NCI-H526 (cell line): ENCODE results near the gene BCL6B.
"Not testable (repeated sequence)": the region's sequence is repeated elsewhere in the genome, so short reads cannot be mapped to it uniquely, and the experiment has no call there.

Experiments
- DNase-seq, 2 experiments: peaks; one replicate each; lab custom pipeline; 2025; lab: John Stamatoyannopoulos, UW

The BCL6B gene

GRCh38 chr17:7022781-7023571 lies at the start of gene BCL6B:
Gene BCL6B, plus strand, starts transcription at chr17:7023050. Its CDS starts 622 bp downstream, at chr17:7023672.
- DNase-seq: no peak

GRCh38 chr17:6979440-6979839 lies 43.4 kb upstream of the BCL6B start:
- DNase-seq: not testable (repeated sequence)

- no peak for DNase-seq
Measured at GRCh38 chr17:6981426-6981825, 41.4 kb upstream of the BCL6B start.

GRCh38 chr17:6985266-6985665 lies 37.6 kb upstream of the BCL6B start:
- no peak for DNase-seq

DNA sequence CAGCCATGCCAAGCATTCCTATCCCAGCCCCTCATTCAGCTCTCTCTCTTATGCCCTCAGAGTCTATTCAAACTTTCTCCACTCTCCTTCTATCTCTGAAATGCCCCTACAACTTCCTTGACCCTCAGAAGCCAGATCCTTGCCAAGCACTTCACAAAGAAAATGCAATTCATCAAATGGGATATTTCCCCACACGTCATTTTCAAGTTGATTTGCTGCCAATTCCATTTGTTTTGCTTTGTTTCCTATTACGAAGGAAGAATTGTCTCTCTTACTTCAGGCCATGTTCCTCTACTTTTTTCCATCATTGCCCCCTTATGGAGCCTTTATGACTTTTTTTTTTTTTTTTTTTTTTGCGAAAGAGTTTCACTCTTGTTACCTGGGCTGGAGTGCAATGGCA lies 36.2 kb upstream of the BCL6B start:
- no peak for DNase-seq

GRCh38 chr17:6989779-6990178 lies 33.1 kb upstream of the BCL6B start:
- DNase-seq: no peak

DNA sequence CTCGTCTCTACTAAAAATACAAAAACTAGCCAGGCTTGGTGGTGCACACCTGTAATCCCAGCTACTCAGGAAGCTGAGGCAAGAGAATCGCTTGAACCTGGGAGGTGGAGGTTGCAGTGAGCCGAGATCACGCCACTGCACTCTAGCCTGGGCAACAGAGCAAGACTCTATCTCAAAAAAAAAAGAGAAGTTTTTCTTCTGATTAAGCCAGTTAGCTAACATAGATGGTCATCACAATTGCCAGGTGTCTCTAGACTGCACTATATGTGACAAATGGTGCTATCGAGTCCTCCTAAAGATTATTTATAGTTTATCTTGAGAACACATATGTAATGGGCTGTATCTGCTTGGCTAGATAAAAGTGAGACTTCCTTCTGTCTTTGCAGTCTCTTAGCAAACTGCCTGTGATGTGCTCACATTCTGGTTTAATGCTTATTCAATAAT lies 29.2 kb upstream of the BCL6B start:
- DNase-seq: not testable (repeated sequence)

DNA sequence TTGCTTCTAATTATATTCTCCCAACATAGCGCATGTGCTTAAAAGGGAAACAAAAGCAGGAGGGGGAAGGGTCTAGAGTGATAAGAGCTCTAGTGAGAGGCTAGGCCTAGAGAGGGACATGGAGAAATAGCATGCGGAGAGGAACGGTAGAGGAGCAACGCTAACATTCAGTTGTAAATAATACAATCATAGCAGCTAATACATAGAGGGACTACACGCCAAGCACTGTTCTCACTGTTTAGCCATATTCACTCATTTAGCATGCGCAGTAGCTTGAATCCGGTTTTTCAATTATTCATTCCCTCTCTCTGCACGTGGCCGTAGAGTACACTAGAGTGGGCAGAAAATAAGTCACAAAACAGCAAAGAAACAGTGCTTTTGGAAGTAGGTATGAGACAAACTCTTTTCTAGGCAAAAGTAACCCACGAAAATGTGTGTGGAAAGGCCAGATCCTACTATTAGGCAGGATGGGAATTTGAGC lies 28.7 kb upstream of the BCL6B start:
- no peak for DNase-seq

GRCh38 chr17:6994666-6995256 lies 28.1 kb upstream of the BCL6B start:
- no peak for DNase-seq

- DNase-seq: no peak
Measured at GRCh38 chr17:6995500-6996255, 27.2 kb upstream of the BCL6B start, which contains the start of gene ALOX12. Gene ALOX12, plus strand, starts transcription at chr17:6996049. Its CDS starts 69 bp downstream, at chr17:6996118.

DNA sequence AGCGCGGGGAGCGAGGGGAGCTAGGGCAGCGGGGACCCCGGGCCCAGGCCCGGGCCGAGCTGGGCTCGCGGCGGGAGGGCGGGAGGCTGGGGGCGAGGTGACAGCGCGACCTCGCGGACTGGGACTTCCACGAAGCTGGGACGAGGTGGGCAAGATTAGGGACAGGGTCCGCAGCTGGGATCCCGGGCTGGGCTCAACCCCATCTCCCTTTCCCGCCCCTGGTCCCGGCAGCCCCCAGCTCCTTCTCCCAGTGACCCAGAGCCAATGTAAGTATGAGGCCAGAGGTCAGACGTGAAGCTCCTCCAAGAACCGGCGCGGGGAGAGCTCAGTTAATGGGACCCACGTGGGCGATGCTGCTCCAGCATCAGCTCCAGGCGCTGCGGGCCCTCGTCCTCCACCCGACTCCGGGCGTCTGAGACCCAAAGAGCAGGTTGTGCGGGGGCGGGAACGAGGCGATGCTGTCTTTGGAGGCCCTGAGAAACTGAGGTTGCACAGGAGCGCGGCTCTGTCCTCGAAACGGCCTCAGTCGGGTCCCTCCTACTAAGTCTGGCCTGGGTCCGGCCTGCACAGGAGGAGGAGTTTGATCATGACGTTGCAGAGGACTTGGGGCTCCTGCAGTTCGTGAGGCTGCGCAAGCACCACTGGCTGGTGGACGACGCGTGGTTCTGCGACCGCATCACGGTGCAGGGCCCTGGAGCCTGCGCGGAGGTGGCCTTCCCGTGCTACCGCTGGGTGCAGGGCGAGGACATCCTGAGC lies 26.4 kb upstream of the BCL6B start:
- DNase-seq: no peak

DNA sequence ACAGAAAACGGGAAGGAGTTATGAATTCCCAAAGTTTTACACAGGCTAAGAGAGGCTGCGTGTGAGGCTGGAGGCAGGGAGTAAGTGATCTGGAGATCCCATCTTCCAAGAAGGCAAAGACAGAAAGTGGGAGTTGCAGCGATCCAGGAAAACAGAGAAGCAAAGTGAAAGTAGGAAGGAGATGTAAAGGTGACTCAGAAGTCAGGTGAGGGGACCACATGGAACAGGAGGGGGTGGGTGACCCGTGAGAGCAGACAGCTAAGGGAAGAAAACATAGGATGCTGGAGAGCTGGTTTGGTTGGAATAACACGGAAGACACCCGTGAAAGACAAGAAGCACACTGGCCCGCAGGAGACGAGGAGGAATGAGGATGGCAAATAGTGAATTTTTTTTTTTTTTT lies 25.7 kb upstream of the BCL6B start:
- DNase-seq: no peak

GRCh38 chr17:6998855-6999508 lies 23.9 kb upstream of the BCL6B start:
- DNase-seq: no peak

GRCh38 chr17:7001318-7001961 lies 21.4 kb upstream of the BCL6B start:
- peak in 1 of 2 experiments; percentile 30 for DNase-seq

DNA sequence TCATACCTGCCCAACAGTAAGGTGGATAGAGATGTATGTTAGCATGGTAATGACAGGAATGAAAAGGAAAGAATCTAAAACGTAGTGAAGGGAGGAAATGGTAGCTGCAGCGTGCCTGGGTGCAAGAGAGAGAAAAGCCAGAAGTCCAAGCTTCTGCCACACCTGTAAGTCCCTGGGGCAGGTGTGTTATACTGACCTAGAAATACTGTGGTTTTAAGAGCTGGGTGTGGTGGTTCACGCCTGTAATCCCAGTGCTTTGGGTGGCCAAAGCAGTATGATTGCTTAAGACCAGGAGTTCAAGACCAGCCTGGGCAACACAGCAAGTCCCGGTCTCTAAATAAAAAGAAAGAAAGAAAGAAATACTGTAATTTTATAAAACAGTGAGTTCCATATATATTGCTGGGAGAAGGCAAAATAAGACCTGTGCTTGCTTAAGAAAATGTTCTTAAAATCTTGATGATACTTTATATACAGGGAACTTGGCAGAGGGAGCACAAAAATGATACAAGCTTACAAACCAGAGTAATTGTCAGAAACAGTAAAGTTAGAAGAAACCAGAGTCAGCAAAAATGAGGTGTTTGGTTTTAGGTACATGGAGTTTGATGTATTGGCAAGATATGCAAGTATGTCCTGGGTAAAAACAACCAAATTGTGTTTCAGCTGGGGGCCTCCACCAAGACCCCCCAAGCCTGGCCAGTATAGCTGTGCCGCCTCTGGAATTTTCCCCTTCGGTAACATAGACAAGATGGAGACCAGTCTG lies 20.4 kb upstream of the BCL6B start:
- DNase-seq: no peak

- no peak for DNase-seq
Measured at GRCh38 chr17:7003745-7004144, 19.1 kb upstream of the BCL6B start.

DNA sequence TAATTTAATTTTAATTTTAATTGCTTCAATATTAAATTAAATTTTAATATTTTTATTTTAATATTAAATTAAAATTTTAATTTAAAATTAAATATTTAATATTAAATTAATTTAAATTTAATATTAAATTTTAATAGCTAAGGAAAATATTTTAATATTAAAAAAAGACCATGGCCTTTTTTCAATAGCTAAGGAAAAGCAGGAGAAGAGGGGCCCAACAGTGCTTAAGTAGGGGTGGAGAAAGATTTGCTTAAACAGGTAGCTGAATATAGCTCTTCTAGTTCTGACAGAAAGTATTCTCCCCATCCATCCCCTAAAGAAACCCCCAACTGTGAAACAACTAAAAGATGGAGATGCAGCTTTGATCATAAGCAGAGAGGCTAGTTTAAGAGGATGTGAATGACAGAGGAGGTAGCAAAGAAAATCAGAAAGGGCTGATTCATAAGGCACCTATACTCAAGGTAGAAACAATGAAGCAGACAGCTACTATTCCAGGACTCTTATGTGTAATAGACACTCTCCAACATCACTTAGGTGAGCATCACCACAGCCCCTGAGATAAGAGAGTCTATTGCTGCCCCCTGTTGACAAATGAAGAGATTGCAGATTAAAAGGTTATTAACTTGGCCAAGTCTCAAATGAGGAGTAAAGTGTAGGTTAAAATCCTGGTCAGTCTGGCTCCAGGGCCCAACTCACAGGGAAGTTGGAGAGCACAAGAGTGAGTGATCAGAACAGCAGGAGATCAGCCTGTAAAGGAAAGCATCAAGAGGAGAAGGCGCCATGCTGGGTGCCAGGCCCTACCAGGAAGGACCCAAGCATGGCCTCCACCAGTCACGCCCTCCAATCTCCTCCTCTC lies 18.2 kb upstream of the BCL6B start:
- DNase-seq: peak; percentile 66 to 75

DNA sequence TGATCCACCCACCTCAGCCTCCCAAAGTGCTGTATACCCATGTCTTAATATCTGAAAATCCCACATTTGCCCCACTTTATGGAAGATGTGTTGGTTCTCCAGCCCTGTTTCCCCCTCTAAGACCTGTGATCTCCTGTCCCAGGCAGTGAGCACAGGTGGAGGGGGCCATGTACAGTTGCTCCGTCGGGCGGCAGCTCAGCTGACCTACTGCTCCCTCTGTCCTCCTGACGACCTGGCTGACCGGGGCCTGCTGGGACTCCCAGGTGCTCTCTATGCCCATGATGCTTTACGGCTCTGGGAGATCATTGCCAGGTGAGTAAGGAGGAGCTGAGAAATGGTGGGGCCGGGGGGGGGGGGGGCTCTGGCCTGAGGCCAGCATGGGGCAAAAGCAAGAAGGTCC lies 17.1 kb upstream of the BCL6B start:
- no peak for DNase-seq

DNA sequence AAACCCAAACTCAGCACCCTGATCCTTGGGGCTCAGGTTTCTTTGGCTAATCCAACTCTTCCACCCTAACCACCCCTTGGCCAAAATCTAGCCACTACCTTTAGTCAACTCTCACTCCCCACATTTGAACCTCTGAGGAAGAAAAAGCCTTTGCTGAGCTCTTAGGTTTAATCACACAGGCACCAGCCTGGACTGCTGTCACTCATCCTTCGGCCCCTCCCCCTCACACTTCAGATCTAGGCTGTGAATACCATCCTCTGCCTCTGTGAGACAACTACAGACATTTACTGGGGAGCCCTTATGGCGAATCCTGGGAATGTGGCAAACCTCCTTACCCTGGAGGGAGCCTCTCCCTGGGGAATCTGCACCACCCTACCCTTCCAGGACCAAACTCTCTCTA lies 15.7 kb upstream of the BCL6B start:
- DNase-seq: no peak
